ENCODE measurements around the gene KPNA3.

DNA sequence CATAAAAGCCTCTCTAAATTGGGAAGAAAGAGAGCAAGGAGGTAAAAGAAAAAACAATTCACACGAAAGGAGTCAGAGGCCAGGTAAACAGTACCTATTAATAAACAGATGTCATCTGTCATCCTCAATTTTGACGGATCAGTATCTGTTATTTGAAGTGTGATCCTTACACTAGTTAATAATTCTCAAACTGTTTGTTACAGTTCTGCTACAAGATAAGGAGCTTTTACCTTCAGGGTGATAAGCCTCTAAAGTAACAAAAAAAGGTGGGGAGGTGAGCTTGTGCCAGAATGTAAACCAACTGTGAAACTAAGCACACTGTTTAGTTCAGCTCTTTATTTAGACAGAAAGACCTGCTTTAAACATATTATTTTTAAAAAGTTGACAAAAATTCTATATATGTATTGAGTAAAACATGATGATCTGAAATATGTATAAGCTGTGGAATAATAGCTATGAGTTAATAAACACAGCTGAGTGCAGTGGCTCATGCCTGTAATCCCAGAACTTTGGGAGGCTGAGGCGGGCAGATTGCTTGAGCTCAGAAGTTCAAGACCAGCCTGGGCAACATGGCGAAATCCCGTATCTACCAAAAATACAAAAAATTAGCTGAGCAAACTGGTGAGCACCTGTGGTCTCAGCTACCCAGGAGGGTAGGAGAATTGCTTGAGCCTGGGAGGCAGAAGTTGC is 52.8 kb downstream of the KPNA3 start:
- TF ChIP-seq, protein P1, sequence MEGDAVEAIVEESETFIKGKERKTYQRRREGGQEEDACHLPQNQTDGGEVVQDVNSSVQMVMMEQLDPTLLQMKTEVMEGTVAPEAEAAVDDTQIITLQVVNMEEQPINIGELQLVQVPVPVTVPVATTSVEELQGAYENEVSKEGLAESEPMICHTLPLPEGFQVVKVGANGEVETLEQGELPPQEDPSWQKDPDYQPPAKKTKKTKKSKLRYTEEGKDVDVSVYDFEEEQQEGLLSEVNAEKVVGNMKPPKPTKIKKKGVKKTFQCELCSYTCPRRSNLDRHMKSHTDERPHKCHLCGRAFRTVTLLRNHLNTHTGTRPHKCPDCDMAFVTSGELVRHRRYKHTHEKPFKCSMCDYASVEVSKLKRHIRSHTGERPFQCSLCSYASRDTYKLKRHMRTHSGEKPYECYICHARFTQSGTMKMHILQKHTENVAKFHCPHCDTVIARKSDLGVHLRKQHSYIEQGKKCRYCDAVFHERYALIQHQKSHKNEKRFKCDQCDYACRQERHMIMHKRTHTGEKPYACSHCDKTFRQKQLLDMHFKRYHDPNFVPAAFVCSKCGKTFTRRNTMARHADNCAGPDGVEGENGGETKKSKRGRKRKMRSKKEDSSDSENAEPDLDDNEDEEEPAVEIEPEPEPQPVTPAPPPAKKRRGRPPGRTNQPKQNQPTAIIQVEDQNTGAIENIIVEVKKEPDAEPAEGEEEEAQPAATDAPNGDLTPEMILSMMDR (conservative IDR thresholded peaks at IDR 0.05 in 1 of 2, IDR thresholded peaks at IDR 0.05 in 1 of 2; ENCODE audit: low read depth in 1 of 2, low read length in 2 of 2): no peak
- no peak for TF ChIP-seq EZH2 (IDR thresholded peaks at IDR 0.05; ENCODE audit: low read length, missing control alignments)
